Stimulated activated CD4-positive, alpha-beta T cell treated with anti-CD3 and anti-CD28 coated beads, Interleukin-4, amount 100 ng/mL, for 1 hour (primary cell): ENCODE measurements around the gene CD63.

ENCODE experiments used
- DNase-seq: peaks from one replicate; pipeline ENCODE4 v3.0.0-alpha.2; 2020

Gene CD63

GRCh38 chr12:55703901-55704761 is 24.7 kb downstream of the CD63 start:
- no peak for DNase-seq

- DNase-seq, result no peak
Measured at GRCh38 chr12:55703288-55703687, 25.5 kb downstream of the CD63 start.

GRCh38 chr12:55702861-55703260 is 25.9 kb downstream of the CD63 start:
- no peak for DNase-seq

- no peak for DNase-seq
Measured at GRCh38 chr12:55700255-55701018, 28.4 kb downstream of the CD63 start.

DNA sequence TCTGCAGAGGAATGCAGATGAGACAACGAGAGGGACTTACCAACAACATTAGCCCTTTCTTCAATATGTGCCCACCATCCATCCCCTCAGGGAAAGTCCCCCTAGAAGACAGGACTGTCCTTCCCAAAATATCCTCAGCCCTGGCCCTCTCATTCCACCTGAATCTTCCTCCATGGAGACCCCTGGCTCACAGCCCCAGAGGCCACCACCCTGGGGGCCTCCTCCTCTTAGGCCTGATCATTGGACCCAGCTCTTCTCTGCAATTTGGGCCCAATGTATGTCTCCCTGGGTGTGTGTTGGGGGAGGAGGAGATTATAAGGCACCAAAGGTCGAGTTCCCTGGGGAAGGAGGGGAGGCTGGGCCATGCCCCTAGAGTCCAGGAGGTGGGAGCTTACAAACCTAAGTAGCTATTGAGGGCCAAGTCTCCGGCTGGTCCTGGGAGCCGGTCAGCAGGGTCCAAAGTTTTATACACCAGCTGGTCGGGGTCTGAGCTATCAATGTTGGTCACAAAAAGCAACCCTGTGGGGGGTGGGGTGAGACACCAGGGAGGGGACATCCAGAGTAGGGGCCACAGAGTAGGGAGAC is 29.2 kb downstream of the CD63 start:
- DNase-seq, result no peak

GRCh38 chr12:55698965-55699364 is 29.8 kb downstream of the CD63 start:
- DNase-seq, result no peak

DNA sequence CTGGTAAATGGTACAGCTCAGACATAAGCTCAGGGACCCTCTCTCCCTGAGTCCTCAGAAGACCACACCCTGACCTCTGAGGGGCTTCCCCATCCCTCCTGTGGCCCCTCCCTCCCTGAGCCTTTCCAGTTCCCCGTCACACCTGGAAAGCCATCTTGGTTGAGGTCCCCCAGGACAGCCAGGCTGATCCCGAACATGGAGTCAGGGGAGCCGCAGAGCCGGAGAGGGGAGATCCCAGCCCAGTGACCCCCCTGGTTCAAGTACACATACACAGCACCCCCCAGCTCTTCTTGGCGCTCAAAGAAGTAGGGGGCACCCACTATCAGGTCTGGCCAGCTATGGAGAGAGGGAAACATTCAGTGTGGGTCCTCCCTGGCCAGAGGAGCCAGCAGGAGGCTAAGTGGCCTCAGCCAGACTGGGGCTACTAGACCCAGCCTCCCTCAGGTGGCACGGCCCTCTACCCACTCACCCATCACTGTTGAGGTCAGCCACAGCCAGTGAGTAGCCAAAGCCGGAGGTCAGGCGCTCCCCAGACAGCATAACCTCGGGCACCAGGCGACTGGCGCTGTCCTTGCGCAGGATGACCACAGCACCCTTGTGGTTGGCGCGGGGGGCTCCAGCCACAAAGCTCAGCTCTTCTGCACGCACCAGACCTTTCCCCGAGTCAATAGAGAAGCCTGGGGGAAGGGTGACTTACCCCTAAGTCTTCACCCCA is 30.4 kb downstream of the CD63 start:
- DNase-seq, result no peak

DNA sequence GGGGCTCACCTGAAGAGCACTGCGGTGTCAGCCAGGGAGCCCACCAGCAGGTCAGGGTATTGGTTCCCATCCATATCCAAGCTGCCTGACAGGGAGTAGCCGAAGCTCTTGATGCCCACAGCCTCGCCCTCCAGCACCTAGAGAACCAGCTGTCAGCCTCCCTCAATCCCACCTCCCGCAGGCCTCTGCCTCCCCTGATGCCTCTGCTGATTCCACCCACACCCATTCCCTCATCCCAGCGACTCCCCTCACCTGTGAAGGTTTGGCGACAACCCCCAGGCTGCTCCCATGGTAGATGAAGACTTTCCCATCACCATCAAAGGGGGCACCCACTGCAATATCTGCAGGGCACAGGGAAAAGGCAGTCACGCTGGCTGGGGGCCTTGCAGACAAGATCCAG is 31.1 kb downstream of the CD63 start:
- no peak for DNase-seq

DNA sequence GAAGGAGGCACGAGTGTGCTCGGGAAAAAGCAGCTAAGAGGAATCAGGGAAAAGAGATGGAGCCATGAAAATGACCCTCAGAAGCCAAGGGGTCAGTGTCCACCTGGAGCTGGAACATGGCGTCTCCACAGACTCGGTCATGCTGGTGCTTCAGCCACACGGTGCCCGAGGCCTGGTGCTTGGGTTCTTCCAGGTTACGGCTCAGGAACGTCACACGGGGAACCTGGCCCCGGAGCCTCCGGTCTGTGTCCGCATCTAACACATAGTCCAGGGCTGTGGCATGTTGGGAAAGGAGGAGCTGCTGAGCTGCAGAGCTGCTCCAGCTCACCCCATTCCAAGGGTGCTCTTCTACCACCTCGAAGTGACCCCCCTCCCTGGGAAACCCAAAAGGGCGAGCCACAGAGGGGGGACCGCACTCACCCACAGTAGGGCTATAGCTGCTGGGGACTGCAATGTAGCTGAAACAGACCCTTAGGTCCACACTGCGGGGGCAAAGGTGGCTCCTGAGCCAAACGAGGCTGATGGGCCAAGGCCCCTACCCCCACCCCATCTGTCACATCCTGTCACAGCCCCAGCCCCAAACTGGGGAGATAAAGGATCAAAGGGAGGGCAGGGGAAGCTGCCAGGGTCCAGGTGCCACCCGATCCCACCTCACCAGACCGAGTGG is 31.9 kb downstream of the CD63 start:
- DNase-seq, result no peak

GRCh38 chr12:55696141-55696540 is 32.7 kb downstream of the CD63 start:
- no peak for DNase-seq

- no peak for DNase-seq
Measured at GRCh38 chr12:55695349-55695748, 33.5 kb downstream of the CD63 start.

GRCh38 chr12:55694651-55695050 is 34.2 kb downstream of the CD63 start:
- no peak for DNase-seq

- no peak for DNase-seq
Measured at GRCh38 chr12:55694188-55694515, 34.7 kb downstream of the CD63 start.

DNA sequence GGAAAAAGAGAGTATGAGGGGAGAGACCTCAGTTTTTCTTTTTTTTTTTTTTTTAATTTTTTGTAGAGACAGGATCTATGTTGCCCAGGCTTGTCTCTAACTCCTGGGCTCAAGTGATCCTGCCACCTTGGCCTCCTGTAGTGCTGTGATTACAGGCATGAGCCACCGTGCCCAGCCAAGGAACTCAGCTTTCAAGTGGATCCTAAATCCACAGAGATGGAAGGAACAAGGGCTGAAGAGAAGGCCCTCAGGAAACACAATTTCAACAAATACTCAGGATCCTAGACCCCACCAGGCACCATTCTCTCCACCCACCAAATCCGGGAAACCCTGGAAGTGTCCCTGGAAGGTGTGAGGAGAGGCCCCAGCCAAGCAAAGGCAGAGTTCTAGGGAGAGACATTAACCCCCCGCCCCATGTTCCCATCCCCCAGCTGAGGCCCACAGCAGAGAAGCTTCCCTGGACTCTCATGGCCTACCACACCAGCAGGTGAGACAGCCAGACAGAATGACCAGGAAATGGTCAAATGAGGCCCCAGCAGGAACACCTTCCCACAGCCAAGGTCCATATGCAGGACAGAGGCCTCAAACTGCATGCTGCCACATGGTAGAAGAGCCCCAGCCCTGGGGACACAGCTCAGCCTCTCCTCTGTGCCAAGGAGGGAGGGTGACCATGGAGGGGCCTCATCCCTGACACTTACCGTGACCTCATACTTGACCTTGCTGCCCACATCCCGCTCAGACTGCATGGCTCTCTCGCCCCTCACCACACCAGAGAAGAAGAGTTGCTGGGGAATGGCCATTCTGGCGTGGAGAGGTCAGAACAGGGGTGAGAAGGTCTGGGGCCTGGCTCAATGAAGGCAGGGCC is 35.3 kb downstream of the CD63 start:
- DNase-seq, result no peak

- no peak for DNase-seq
Measured at GRCh38 chr12:55692631-55693322, 36.0 kb downstream of the CD63 start.

GRCh38 chr12:55688716-55689655 is 39.8 kb downstream of the CD63 start:
- no peak for DNase-seq

GRCh38 chr12:55687746-55688145 is 41.1 kb downstream of the CD63 start:
- peak; percentile 19 for DNase-seq

DNA sequence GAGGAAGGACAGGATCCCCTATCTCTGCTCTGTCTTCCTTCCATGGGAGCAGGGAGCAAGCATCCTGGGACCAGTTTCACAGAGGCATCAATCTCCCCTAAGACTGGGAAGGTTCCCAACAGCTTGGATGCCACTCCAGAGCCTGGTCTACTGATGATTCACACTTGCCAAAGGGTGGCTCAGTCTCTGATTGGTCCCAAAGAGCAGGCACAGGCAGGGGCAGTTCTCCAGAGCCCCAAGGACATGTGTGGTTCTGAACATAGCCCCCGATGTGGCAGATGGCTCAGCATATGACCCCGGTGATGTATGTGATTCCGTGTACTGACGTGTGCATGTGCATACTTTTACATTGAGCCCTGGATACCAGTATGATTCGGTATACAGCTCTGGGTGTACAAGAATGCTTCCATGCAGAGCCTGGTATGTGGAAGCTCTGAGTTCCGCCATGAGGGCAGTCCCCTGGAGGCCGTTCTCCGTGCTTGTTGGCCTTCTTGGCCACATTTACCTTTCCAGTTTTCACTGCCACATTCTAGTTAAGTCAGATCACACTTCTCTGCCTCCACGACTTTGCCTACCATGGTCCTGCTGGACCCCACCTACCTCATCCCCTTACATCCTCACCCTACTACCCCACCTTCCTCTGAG is 42.3 kb downstream of the CD63 start:
- DNase-seq, result no peak

- DNase-seq, result no peak
Measured at GRCh38 chr12:55685671-55686070, 43.1 kb downstream of the CD63 start.
